KMS-11 (cell line): ENCODE results near the gene RIMBP3C.
"Not testable (repeated sequence)": the region's sequence is repeated elsewhere in the genome, so short reads cannot be mapped to it uniquely, and the experiment has no call there.

Source experiments
- H2AFZ ChIP-seq: fragments of 200-600 bp; sonication (generic); 2 replicates; pipeline ENCODE4 v1.6.1; 2016; ENCODE audit warnings: antibody characterized with exemption, mixed run types, low read depth
- H3K27ac ChIP-seq: fragments of 200-600 bp; sonication (generic); 2 replicates; pipeline ENCODE4 v1.6.1; 2016; ENCODE audit warnings: mild to moderate bottlenecking, mixed run types
- H3K27me3 ChIP-seq: fragments of 200-600 bp; sonication (generic); 2 replicates; pipeline ENCODE4 v1.6.1; 2017; ENCODE audit warnings: mild to moderate bottlenecking, low read depth, mixed run types, moderate library complexity; ENCODE audit not compliant: insufficient read depth
- H3K36me3 ChIP-seq: fragments of 200-600 bp; sonication (generic); 2 replicates; pipeline ENCODE4 v1.6.1; 2017; ENCODE audit warnings: mild to moderate bottlenecking, mixed run types; ENCODE audit not compliant: insufficient read depth
- H3K4me1 ChIP-seq: fragments of 200-600 bp; sonication (generic); 2 replicates; pipeline ENCODE4 v1.6.1; 2016; ENCODE audit warnings: mild to moderate bottlenecking, low read depth, mixed run types; ENCODE audit not compliant: poor library complexity, severe bottlenecking
- H3K4me2 ChIP-seq: fragments of 200-600 bp; sonication (generic); 2 replicates; pipeline ENCODE4 v1.7.0; 2016; ENCODE audit warnings: mild to moderate bottlenecking, mixed run types
- H3K4me3 ChIP-seq: fragments of 200-600 bp; sonication (generic); IDR thresholded peaks from 2 replicates; pipeline ENCODE4 v1.6.1; 2017; ENCODE audit warnings: low read depth, low read length, mixed read lengths; ENCODE audit not compliant: insufficient read depth
- H3K79me2 ChIP-seq: fragments of 200-600 bp; sonication (generic); 2 replicates; pipeline ENCODE4 v1.6.1; 2016; ENCODE audit warnings: low read depth, mixed run types; ENCODE audit not compliant: insufficient read depth
- H3K9ac ChIP-seq: fragments of 200-600 bp; sonication (generic); 2 replicates; pipeline ENCODE4 v1.6.1; 2016; ENCODE audit warnings: mild to moderate bottlenecking, mixed run types
- H4K20me1 ChIP-seq: fragments of 200-600 bp; sonication (generic); 2 replicates; pipeline ENCODE4 v1.6.1; 2016; ENCODE audit warnings: mild to moderate bottlenecking, mixed run types; ENCODE audit not compliant: insufficient read depth

The RIMBP3C gene

GRCh38 chr22:21549558-21549957, 1.7 kb downstream of the RIMBP3C start:
- not testable (repeated sequence) for H3K4me3 ChIP-seq, H3K27me3 ChIP-seq, H3K9ac ChIP-seq, H3K79me2 ChIP-seq, H3K27ac ChIP-seq, H2AFZ ChIP-seq, H3K4me1 ChIP-seq, H3K4me2 ChIP-seq, H3K36me3 ChIP-seq, H4K20me1 ChIP-seq

GRCh38 chr22:21544432-21545322, 6.6 kb downstream of the RIMBP3C start:
- H3K9ac ChIP-seq, H3K27me3 ChIP-seq, H3K36me3 ChIP-seq, H3K4me3 ChIP-seq, H3K4me1 ChIP-seq, H3K27ac ChIP-seq, H3K79me2 ChIP-seq, H3K4me2 ChIP-seq, H2AFZ ChIP-seq, H4K20me1 ChIP-seq: not testable (repeated sequence)

- not testable (repeated sequence) for H3K27ac ChIP-seq, H3K27me3 ChIP-seq, H3K4me3 ChIP-seq, H3K4me1 ChIP-seq, H4K20me1 ChIP-seq, H3K4me2 ChIP-seq, H3K36me3 ChIP-seq, H3K9ac ChIP-seq, H3K79me2 ChIP-seq, H2AFZ ChIP-seq
Observed at GRCh38 chr22:21539862-21540261, 11.4 kb downstream of the RIMBP3C start.

GRCh38 chr22:21532863-21533648, 18.2 kb downstream of the RIMBP3C start:
- not testable (repeated sequence) for H4K20me1 ChIP-seq, H3K36me3 ChIP-seq, H3K4me1 ChIP-seq, H3K4me3 ChIP-seq, H2AFZ ChIP-seq, H3K4me2 ChIP-seq, H3K79me2 ChIP-seq, H3K27ac ChIP-seq, H3K9ac ChIP-seq, H3K27me3 ChIP-seq

- H2AFZ ChIP-seq, H3K9ac ChIP-seq, H3K4me3 ChIP-seq, H3K4me1 ChIP-seq, H3K27me3 ChIP-seq, H3K79me2 ChIP-seq, H3K4me2 ChIP-seq, H4K20me1 ChIP-seq, H3K27ac ChIP-seq, H3K36me3 ChIP-seq: not testable (repeated sequence)
Observed at GRCh38 chr22:21531525-21531924, 19.7 kb downstream of the RIMBP3C start.

- not testable (repeated sequence) for H3K79me2 ChIP-seq, H3K27ac ChIP-seq, H3K4me3 ChIP-seq
Observed at GRCh38 chr22:21526705-21527500, 24.4 kb downstream of the RIMBP3C start.

GRCh38 chr22:21516970-21517764, 34.1 kb downstream of the RIMBP3C start:
- not testable (repeated sequence) for H3K9ac ChIP-seq, H3K4me1 ChIP-seq, H2AFZ ChIP-seq, H3K27ac ChIP-seq, H3K4me3 ChIP-seq, H3K79me2 ChIP-seq, H3K27me3 ChIP-seq, H3K4me2 ChIP-seq, H3K36me3 ChIP-seq, H4K20me1 ChIP-seq

More at GRCh38 chr22:21526705-21527500, 24.4 kb downstream of the RIMBP3C start:
- not testable (repeated sequence) for H3K27me3 ChIP-seq, H3K4me2 ChIP-seq, H3K9ac ChIP-seq, H2AFZ ChIP-seq, H3K36me3 ChIP-seq, H3K4me1 ChIP-seq, H4K20me1 ChIP-seq

GRCh38 chr22:21516522-21516921, 34.7 kb downstream of the RIMBP3C start:
- not testable (repeated sequence) for H2AFZ ChIP-seq, H3K36me3 ChIP-seq, H3K27me3 ChIP-seq, H3K27ac ChIP-seq, H3K4me3 ChIP-seq, H3K4me2 ChIP-seq, H3K4me1 ChIP-seq, H4K20me1 ChIP-seq, H3K9ac ChIP-seq, H3K79me2 ChIP-seq

- not testable (repeated sequence) for H3K27me3 ChIP-seq, H3K4me1 ChIP-seq, H4K20me1 ChIP-seq, H3K4me2 ChIP-seq, H3K27ac ChIP-seq, H2AFZ ChIP-seq, H3K79me2 ChIP-seq, H3K36me3 ChIP-seq, H3K9ac ChIP-seq, H3K4me3 ChIP-seq
Observed at GRCh38 chr22:21515234-21515633, 36.0 kb downstream of the RIMBP3C start.
